Lung (tissue), 12 donors: Measurements from ENCODE around the gene TMEM151B. TPM values are rescaled to one million over a fixed set of nuclear protein-coding genes. Genes with fewer than 3 reads are reported as not detected.

Experiments used
- ATAC-seq: fragments of 200-7000 bp; cut with Tn5 transposase; one replicate; pipeline ENCODE4 v1.9.1; 2020; ENCODE audit warnings: moderate number of reproducible peaks; ENCODE audit not compliant: insufficient read depth, low FRiP score
- DNase-seq, 3 donors: peaks; one replicate each; pipeline ENCODE4 v3.0.0-alpha.2; 2013 to 2017
- H3K27ac ChIP-seq, 2 donors: one replicate each; pipeline ENCODE4 v1.5.1; 2013; ENCODE audit warnings: mild to moderate bottlenecking in 2 of 2, moderate library complexity in 2 of 2, control low read depth in 1 of 2, inconsistent platforms in 1 of 2, low read depth in 1 of 2, low read length in 1 of 2
- H3K27me3 ChIP-seq, 3 donors: one replicate each; pipeline ENCODE4 v1.5.1; 2013; ENCODE audit warnings: low read length in 2 of 3; ENCODE audit not compliant: control insufficient read depth in 3 of 3, insufficient read depth in 3 of 3
- H3K36me3 ChIP-seq, 4 donors: one replicate each; pipeline ENCODE4 v1.5.1; 2013; ENCODE audit warnings: low read length in 4 of 4, mild to moderate bottlenecking in 1 of 4, moderate library complexity in 1 of 4; ENCODE audit not compliant: control insufficient read depth in 4 of 4, insufficient read depth in 4 of 4
- H3K4me1 ChIP-seq, 5 donors: one replicate each; pipeline ENCODE4 v1.5.1; 2013; ENCODE audit warnings: low read length in 5 of 5, mild to moderate bottlenecking in 2 of 5, moderate library complexity in 1 of 5; ENCODE audit not compliant: control insufficient read depth in 5 of 5, insufficient read depth in 5 of 5
- H3K4me3 ChIP-seq: one replicate; pipeline ENCODE4 v1.5.1; 2013; ENCODE audit warnings: mild to moderate bottlenecking, control low read depth, moderate library complexity
- H3K9ac ChIP-seq, 2 donors: one replicate each; pipeline ENCODE4 v1.5.1; 2013; ENCODE audit warnings: low read length in 2 of 2, control low read depth in 1 of 2; ENCODE audit not compliant: insufficient read depth in 1 of 2
- H3K9me3 ChIP-seq, 4 donors: one replicate each; pipeline ENCODE4 v1.5.1; 2013; ENCODE audit warnings: low read length in 3 of 4, mild to moderate bottlenecking in 1 of 4, moderate library complexity in 1 of 4; ENCODE audit not compliant: control insufficient read depth in 4 of 4, insufficient read depth in 3 of 4
- WGBS, 2 donors: extraction: QIAGEN DNeasy Blood & Tissue Kit; methylation state at CpG; one replicate each; pipeline ENCODE4 v1.1.7; 2013; 5-methylcytosine and 5-hydroxymethylcytosine counted together
- polyA plus RNA-seq, 2 donors: library from polyadenylated mRNA; stranded (reverse); fragments of 200-250 nt; gene quantifications; one replicate each; pipeline ENCODE4 v1.2.1, GENCODE V29; 2013
- total RNA-seq, 2 donors: library from RNA; depleted of rRNA in 1 of 2; stranded (reverse); fragments of >200 nt in 1 of 2; gene quantifications; one replicate each; pipeline ENCODE4 v1.2.1, GENCODE V29; 2014 to 2021
- TF ChIP-seq, protein P1 (sequence below): IDR thresholded peaks from 2 replicates; pipeline ENCODE4 v1.5.1; 2012; ENCODE audit warnings: mild to moderate bottlenecking; ENCODE audit errors: control extremely low read depth, extremely low read depth
- donor health status: control.
- donor health status: control.
- donor health status: Bipolar disorder and iron deficiency.
- donor health status: healthy.
- donor health status: DM: yes; HTN: yes; CAD: no.

TMEM151B gene
- total and polyA plus RNA-seq, 4 donors = 0.02 to 0.21 (median 0.08) TPM

DNA sequence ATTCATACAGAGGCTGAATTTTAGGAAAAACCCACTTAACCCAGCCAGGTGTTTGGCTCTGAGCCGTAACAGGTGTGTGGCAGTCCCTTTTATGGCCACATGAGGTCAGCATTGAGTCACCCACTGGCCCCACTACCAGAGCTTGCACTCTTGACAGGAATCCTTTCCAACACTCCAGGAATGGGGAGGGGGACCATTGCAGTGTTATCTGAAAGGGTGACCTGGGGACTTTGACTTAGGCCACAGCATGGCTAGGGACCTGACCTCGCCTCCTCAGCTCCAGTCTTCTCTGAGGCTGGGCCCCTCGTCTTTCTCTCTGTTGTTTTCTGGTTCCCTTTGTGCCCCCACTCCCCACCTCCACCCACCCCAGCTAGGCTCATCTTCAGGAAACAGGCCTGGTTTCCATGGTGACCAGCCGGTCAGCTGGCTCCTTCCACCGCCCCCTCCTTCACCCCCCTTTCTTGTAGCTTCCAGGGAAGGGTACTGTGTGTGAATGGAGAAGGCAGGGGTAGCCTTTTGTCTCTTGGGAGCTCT is 2.1 kb upstream of the TMEM151B start:
- ATAC-seq (no peak), DNase-seq (peak; percentile 62 to 71 (median 67))
- Histone ChIP-seq H3K4me1 (peaks cover 6 to 16% (median 10%) of the 10 kb centered on the region in 5 donors), H3K9me3 (peaks cover 0 to 2% (median 0%) of the 10 kb centered on the region in 4 donors), H3K27me3 (peaks cover 0 to 36% (median 28%) of the 10 kb centered on the region in 3 donors), H3K27ac (no peak overlapping the region), H3K9ac (no peak overlapping the region), H3K36me3 (no peaks in the 10 kb centered on the region), H3K4me3 (no peak overlapping the region)
- WGBS, 2 donors = 22 to 23% methylated on average over 5 of the region's 5 CpGs
- TF ChIP-seq, protein P1, sequence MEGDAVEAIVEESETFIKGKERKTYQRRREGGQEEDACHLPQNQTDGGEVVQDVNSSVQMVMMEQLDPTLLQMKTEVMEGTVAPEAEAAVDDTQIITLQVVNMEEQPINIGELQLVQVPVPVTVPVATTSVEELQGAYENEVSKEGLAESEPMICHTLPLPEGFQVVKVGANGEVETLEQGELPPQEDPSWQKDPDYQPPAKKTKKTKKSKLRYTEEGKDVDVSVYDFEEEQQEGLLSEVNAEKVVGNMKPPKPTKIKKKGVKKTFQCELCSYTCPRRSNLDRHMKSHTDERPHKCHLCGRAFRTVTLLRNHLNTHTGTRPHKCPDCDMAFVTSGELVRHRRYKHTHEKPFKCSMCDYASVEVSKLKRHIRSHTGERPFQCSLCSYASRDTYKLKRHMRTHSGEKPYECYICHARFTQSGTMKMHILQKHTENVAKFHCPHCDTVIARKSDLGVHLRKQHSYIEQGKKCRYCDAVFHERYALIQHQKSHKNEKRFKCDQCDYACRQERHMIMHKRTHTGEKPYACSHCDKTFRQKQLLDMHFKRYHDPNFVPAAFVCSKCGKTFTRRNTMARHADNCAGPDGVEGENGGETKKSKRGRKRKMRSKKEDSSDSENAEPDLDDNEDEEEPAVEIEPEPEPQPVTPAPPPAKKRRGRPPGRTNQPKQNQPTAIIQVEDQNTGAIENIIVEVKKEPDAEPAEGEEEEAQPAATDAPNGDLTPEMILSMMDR = peak; percentile 85

DNA sequence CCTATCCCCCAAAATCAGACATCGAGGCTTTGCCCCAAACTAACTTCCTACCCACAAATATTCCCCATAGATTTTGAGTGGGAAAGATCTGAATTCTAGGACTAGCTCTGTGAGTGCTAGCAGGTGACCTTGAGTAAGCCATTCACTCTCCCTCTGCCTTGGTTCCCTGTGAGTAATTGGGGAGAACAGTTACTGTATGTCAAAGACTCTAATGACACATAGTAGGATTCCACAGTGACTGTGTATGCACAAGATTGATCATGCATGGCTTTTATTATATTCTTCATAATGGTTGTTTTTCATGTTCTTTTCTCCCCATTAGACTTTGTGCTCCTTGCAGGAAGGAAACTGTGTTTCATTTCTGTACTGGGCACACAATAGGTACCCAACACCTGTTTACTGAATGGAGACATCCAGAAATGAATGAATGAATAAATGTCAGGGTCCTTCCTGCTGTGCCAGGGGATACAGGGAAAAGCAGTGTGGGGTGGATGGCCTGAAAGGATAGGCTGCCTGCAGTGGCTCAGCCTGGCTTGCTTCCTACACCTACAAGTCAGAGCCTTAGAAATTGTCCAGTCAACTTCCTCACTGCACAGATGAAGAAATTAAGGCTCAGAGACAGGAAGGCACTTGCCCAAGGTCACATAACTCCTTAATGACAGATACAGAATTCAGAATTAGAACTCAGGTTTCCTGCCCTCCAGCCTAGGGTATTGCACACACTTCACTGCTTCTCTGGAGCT is 901 bp upstream of the TMEM151B start:
- Histone ChIP-seq H3K4me1 (peaks cover 0 to 4% (median under 1%) of the 10 kb centered on the region in 5 donors), H3K4me3 (no peak overlapping the region), H3K9me3 (peaks cover 0 to 4% (median 0%) of the 10 kb centered on the region in 4 donors), H3K27me3 (peaks cover 0 to 45% (median 28%) of the 10 kb centered on the region in 3 donors), H3K9ac (no peak overlapping the region), H3K36me3 (no peaks in the 10 kb centered on the region), H3K27ac (no peak overlapping the region)
- DNase-seq (no peak), ATAC-seq (no peak)
- WGBS, 2 donors = 81 to 86% methylated on average over 1 of the region's 1 CpG
- TF ChIP-seq, protein P1 = no peak

- Histone ChIP-seq H3K9ac (no peak overlapping the region), H3K36me3 (no peaks in the 10 kb centered on the region), H3K4me3 (no peak overlapping the region), H3K4me1 (peaks cover 0 to 3% (median 0%) of the 10 kb centered on the region in 5 donors), H3K9me3 (peaks cover 0 to 4% (median 0%) of the 10 kb centered on the region in 4 donors), H3K27ac (no peak overlapping the region), H3K27me3 (peaks cover 0 to 45% (median 28%) of the 10 kb centered on the region in 3 donors)
- WGBS, 2 donors = 2% methylated on average over 38 to 88 of the region's 90 CpGs
- no peak for ATAC-seq
- TF ChIP-seq, protein P1 = no peak
- DNase-seq = peak in 1 of 3 donors; percentile 21
These were observed 516 bp downstream of the TMEM151B start for GRCh38 chr6:44270526-44271405.
